GM12872 (cell line): ENCODE measurements around the gene MBNL2.

Experiments used
- TF ChIP-seq, protein P1 (sequence below): IDR thresholded peaks from 3 replicates; pipeline ENCODE4 v1.5.1; 2011; ENCODE audit warnings: low read depth, mild to moderate bottlenecking, low read length, moderate library complexity; ENCODE audit not compliant: insufficient read depth

MBNL2 gene

GRCh38 chr13:97228850-97229521 lies 6.9 kb downstream of the MBNL2 start:
- TF ChIP-seq, protein P1, sequence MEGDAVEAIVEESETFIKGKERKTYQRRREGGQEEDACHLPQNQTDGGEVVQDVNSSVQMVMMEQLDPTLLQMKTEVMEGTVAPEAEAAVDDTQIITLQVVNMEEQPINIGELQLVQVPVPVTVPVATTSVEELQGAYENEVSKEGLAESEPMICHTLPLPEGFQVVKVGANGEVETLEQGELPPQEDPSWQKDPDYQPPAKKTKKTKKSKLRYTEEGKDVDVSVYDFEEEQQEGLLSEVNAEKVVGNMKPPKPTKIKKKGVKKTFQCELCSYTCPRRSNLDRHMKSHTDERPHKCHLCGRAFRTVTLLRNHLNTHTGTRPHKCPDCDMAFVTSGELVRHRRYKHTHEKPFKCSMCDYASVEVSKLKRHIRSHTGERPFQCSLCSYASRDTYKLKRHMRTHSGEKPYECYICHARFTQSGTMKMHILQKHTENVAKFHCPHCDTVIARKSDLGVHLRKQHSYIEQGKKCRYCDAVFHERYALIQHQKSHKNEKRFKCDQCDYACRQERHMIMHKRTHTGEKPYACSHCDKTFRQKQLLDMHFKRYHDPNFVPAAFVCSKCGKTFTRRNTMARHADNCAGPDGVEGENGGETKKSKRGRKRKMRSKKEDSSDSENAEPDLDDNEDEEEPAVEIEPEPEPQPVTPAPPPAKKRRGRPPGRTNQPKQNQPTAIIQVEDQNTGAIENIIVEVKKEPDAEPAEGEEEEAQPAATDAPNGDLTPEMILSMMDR = no peak

GRCh38 chr13:97229699-97230098 lies 7.6 kb downstream of the MBNL2 start:
- TF ChIP-seq, protein P1 = no peak

- TF ChIP-seq, protein P1 = no peak
Measured at GRCh38 chr13:97231118-97231828, 9.1 kb downstream of the MBNL2 start.

DNA sequence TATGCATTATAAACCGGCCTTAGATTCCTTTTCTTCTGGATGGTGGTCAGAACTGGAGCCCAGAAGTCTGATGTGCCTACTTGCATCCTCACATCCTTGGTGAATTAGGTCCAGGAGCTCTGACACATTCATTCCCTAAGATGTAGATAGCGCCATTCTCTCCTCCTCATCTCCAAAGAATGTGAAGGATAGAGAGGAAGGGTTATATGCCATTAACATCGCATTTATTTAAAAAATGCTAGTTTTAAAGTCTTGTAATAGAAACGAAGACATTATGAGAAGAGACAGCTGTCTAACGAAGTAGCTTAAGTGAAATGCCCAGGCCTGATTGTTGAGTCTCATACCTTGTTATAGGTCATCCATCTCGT lies 9.7 kb downstream of the MBNL2 start:
- TF ChIP-seq, protein P1 = no peak

- TF ChIP-seq, protein P1 = no peak
Measured at GRCh38 chr13:97233499-97233898, 11.4 kb downstream of the MBNL2 start.

DNA sequence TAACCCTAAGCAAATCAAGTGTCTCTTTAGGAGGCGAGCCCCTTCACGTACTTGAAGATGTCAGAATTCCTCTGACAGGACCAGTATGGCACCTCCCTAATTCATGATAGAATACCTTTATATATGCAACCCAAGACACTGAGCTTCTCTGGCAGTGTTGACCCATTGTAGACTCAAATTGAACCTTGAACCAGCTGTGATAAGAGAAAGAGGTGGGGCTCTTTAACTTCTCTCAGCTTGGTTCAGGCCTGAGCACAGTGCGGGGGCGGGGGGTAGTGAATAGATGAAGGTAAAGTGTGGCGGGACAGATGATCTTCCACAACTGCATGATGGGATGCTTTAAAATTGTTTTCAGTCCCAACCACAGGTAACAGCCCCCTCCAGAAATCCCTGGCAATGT lies 12.1 kb downstream of the MBNL2 start:
- TF ChIP-seq, protein P1 = no peak

DNA sequence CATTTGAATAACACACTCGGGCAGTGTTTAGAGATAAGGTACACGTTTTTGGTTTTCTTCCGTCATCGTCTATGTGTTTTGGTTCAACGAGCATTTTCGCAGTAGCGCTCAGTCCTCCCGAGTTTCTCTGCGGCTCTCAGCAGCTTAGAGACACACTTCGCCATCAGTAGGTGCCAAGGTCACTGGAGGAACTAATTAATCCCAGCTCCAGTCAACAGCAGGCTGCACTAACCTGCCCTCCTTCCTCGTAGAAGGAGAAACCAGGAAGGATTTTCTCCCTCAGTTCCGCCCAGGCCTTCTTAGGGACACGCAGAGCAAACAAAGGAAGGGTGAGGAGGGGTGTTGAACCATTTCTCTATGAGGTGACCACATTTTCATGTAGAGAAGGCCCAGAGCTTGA lies 12.6 kb downstream of the MBNL2 start:
- TF ChIP-seq, protein P1 = no peak
